Caco-2 (cell line): Measurements from ENCODE around the gene TMEM213. TPM values are rescaled to one million over a fixed set of nuclear protein-coding genes. Genes with fewer than 3 reads are reported as not detected.

Source experiments
- BruUV-seq: library from RNA; stranded (reverse); fragments of 400-500 nt; replicated peaks from 2 replicates; lab custom pipeline; 2021; lab: Mats Ljungman, UMichigan
- CTCF ChIA-PET: fragments of 300-600 bp; sonication (Branson Sonifier 250); formaldehyde crosslinking; loops from one replicate; lab custom pipeline; 2022; ENCODE audit warnings: antibody characterized with exemption; lab: Charles Lee
- POLR2A ChIA-PET: fragments of 300-600 bp; sonication (Branson Sonifier 250); formaldehyde crosslinking; loops from one replicate; lab custom pipeline; 2022; ENCODE audit warnings: antibody characterized with exemption; lab: Charles Lee
- DNase-seq, 2 experiments: peaks; one replicate each; pipeline versions ENCODE4 v3.0.0 to v3.0.0-alpha.2; 2020 to 2022
- H3K27me3 ChIP-seq: replicated peaks from 2 replicates; pipeline ENCODE4 v1.6.0; 2011; ENCODE audit warnings: low read length; ENCODE audit not compliant: control insufficient read depth, insufficient read depth
- H3K36me3 ChIP-seq: 2 replicates; pipeline ENCODE4 v1.5.1; 2011; ENCODE audit warnings: low read length; ENCODE audit not compliant: control insufficient read depth, insufficient read depth
- H3K4me1 ChIP-seq: fragments of 250-450 bp; sonication (Bioruptor Pico); 2 replicates; pipeline ENCODE4 v1.5.1; 2020; ENCODE audit warnings: mild to moderate bottlenecking
- H3K4me3 ChIP-seq: 2 replicates; pipeline ENCODE4 v1.5.1; 2011; ENCODE audit warnings: low read depth, mild to moderate bottlenecking, control low read depth, low read length
- H3K9me3 ChIP-seq: fragments of 250-450 bp; sonication (Bioruptor Pico); 2 replicates; pipeline ENCODE4 v1.5.1; 2020; ENCODE audit warnings: mild to moderate bottlenecking, moderate library complexity
- H3K27ac Mint-ChIP-seq: one replicate; pipeline ENCODE4 v1.8.0; 2022; ENCODE audit warnings: mixed read lengths; ENCODE audit not compliant: unreplicated experiment
- H3K27me3 Mint-ChIP-seq: one replicate; pipeline ENCODE4 v1.8.0; 2022; ENCODE audit warnings: mixed read lengths; ENCODE audit not compliant: insufficient read depth, unreplicated experiment
- H3K36me3 Mint-ChIP-seq: one replicate; pipeline ENCODE4 v1.8.0; 2022; ENCODE audit warnings: mild to moderate bottlenecking, mixed read lengths; ENCODE audit not compliant: insufficient read depth, unreplicated experiment
- H3K4me1 Mint-ChIP-seq: one replicate; pipeline ENCODE4 v1.8.0; 2022; ENCODE audit warnings: low read depth, mixed read lengths; ENCODE audit not compliant: unreplicated experiment
- H3K4me3 Mint-ChIP-seq: one replicate; pipeline ENCODE4 v1.8.0; 2022; ENCODE audit warnings: mild to moderate bottlenecking, moderate library complexity, mixed read lengths; ENCODE audit not compliant: unreplicated experiment
- H3K9me3 Mint-ChIP-seq: one replicate; pipeline ENCODE4 v1.8.0; 2022; ENCODE audit warnings: mixed read lengths; ENCODE audit not compliant: unreplicated experiment
- intact Hi-C: fragments of 100-400 bp; cut with micrococcal nuclease; formaldehyde crosslinking; loops from one replicate; pipeline ENCODE4 v1.10.0; 2022; ENCODE audit not compliant: unreplicated experiment
- total RNA-seq: library from RNA; stranded (reverse); gene quantifications from 2 replicates; pipeline ENCODE4 v1.2.3, GENCODE V29; 2022
- TF ChIP-seq, protein P1 (sequence below), 2 experiments: fragments of 200-600 bp in 1 of 2; IDR thresholded peaks; 1 replicate in 1 of 2; 2 replicates in 1 of 2; pipeline versions ENCODE4 v1.5.1 to v1.8.0; 2011 to 2022; ENCODE audit warnings: antibody characterized with exemption in 1 of 2, control low read depth in 1 of 2, inconsistent platforms in 1 of 2, low read depth in 1 of 2, low read length in 1 of 2, mild to moderate bottlenecking in 1 of 2, moderate library complexity in 1 of 2; ENCODE audit not compliant: insufficient read depth in 1 of 2, severe bottlenecking in 1 of 2, unreplicated experiment in 1 of 2

Gene TMEM213
- total RNA-seq, 1 experiment from 2014 or later: not detected

DNA sequence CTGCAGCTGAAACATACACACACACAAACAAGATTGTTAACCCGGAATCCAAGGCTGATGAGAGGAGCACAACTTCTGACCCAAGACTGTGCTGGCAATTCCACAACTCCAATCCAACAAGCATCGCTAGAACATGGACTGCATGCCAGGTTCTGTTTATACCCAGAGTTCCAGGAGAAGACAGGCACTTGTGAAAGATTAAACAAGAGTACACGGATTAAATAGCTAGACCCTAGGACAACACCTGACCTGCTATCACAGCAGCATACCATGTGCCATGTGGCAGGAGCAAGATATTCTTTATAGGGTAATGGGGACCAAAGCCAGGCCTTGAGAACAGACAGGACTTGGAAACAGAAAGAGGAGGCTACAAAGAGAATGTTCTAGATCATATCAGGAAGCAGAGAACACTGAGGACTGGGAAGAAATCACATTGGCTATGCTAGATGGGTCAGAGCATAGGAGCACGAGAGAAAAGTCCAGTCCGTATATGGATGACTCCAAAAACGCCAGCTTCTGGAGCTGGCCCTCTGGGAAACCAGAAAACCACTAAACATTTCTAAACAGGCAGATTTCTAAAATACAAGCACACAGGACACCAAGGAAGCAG, 83.9 kb downstream of the TMEM213 start:
- H3K36me3 Mint-ChIP-seq: peaks cover 17% of the 10 kb centered on the region
- ChIA-PET CTCF (no interaction called here), POLR2A (no interaction called here)
- no peak overlapping the region for H3K27ac Mint-ChIP-seq
- no peaks in the 10 kb centered on the region for H3K27me3 Mint-ChIP-seq
- no peak for DNase-seq
- no peaks in the 10 kb centered on the region for H3K9me3 Mint-ChIP-seq
- H3K4me1 ChIP-seq: peaks cover 10% of the 10 kb centered on the region
- no TSS peak for BruUV-seq
- no peaks in the 10 kb centered on the region for H3K27me3 ChIP-seq
- no peaks in the 10 kb centered on the region for H3K36me3 ChIP-seq
- no peaks in the 10 kb centered on the region for H3K4me1 Mint-ChIP-seq
- intact Hi-C loops: no loop called here
- H3K4me3 Mint-ChIP-seq: no peak overlapping the region
- no peaks in the 10 kb centered on the region for H3K9me3 ChIP-seq
- TF ChIP-seq, protein P1, sequence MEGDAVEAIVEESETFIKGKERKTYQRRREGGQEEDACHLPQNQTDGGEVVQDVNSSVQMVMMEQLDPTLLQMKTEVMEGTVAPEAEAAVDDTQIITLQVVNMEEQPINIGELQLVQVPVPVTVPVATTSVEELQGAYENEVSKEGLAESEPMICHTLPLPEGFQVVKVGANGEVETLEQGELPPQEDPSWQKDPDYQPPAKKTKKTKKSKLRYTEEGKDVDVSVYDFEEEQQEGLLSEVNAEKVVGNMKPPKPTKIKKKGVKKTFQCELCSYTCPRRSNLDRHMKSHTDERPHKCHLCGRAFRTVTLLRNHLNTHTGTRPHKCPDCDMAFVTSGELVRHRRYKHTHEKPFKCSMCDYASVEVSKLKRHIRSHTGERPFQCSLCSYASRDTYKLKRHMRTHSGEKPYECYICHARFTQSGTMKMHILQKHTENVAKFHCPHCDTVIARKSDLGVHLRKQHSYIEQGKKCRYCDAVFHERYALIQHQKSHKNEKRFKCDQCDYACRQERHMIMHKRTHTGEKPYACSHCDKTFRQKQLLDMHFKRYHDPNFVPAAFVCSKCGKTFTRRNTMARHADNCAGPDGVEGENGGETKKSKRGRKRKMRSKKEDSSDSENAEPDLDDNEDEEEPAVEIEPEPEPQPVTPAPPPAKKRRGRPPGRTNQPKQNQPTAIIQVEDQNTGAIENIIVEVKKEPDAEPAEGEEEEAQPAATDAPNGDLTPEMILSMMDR (IDR thresholded peaks at IDR 0.05; ENCODE audit: insufficient read depth in 1 of 2, low read depth in 1 of 2, low read length in 1 of 2, severe bottlenecking in 1 of 2, unreplicated experiment in 1 of 2): no peak
- H3K4me3 ChIP-seq: no peak overlapping the region

DNA sequence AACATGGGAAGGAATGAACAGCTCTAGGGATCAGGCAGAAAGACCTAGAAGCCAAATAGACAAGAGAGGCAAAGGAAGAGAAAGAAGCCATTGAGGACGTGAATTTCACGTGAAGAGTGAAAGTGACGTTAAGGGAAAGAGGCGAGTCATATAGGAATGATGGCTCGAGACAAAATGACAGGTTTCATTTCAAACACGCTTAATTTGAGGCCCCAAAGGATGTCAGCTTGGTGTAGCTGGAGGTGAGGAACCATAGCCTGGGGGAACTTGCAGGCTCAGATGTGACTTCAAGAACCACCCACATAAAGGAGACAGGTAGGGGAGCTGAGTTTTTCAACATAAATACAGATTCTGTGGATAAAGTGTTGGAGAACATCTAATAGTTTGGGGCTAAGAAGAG, 84.5 kb downstream of the TMEM213 start:
- Mint-ChIP-seq H3K27me3 (no peaks in the 10 kb centered on the region), H3K9me3 (no peaks in the 10 kb centered on the region), H3K4me3 (no peak overlapping the region), H3K27ac (no peak overlapping the region), H3K36me3 (peaks cover 17% of the 10 kb centered on the region), H3K4me1 (no peaks in the 10 kb centered on the region)
- intact Hi-C loops: no loop called here
- TF ChIP-seq, protein P1 (IDR thresholded peaks at IDR 0.05; ENCODE audit: insufficient read depth in 1 of 2, low read depth in 1 of 2, low read length in 1 of 2, severe bottlenecking in 1 of 2, unreplicated experiment in 1 of 2): no peak
- H3K27me3 ChIP-seq: no peaks in the 10 kb centered on the region
- H3K4me1 ChIP-seq: peaks cover 10% of the 10 kb centered on the region
- no peak for DNase-seq
- no TSS peak for BruUV-seq
- no peak overlapping the region for H3K4me3 ChIP-seq
- H3K9me3 ChIP-seq: no peaks in the 10 kb centered on the region
- no peaks in the 10 kb centered on the region for H3K36me3 ChIP-seq
- ChIA-PET CTCF (no interaction called here), POLR2A (no interaction called here)

DNA sequence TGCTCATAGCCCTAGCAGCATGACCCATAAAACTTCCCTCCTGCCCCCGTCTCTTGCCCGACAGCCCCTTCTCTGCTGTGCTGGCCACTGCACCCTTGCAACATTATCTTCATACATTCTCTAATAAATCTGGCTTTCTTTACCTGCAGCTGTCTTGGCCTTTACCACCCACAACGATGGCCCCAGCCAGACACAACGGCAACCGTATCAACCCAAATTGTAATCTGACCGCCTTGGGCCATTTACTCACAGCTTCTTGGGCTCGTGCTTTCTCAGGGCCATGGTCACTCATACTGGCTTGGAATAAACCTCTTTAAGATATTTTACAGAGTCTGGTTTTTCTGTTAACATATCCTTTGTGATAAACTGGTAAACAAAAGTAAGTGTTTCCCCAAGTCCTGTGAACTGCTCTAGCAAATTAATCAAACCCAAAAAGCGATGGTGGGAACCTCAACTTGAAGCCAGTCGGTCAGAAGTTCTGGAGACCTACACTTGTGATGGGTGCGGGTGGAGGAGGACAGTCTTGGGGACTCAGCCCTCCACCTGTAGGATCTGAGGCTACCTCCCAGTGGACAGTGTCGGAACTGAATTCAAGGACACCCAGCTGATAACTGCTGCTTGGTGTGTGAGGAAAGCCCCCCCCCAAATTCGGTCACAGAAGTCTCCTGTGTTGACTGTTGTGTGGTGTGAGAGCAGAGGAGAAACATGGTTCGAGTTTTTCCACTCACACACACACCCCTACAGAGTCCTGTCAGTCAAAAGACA, 87.8 kb downstream of the TMEM213 start:
- no TSS peak for BruUV-seq
- Mint-ChIP-seq H3K36me3 (peaks cover 17% of the 10 kb centered on the region), H3K9me3 (no peaks in the 10 kb centered on the region), H3K27me3 (no peaks in the 10 kb centered on the region), H3K27ac (no peak overlapping the region), H3K4me1 (peaks cover 9% of the 10 kb centered on the region), H3K4me3 (no peak overlapping the region)
- ChIA-PET CTCF (interaction anchor here (1.1 to 1.8 kb wide), 4 partner anchors 8 to 189 kb away, joined by 5 to 18 read pairs (median 6); no protein-coding TSS in a partner anchor), POLR2A (no interaction called here)
- intact Hi-C loops: loop anchor here (1.0 to 2.0 kb wide), 2 partner anchors 95 to 190 kb away; partner anchors contain the start of gene KIAA1549
- TF ChIP-seq, protein P1 (IDR thresholded peaks at IDR 0.05; ENCODE audit: insufficient read depth in 1 of 2, low read depth in 1 of 2, low read length in 1 of 2, severe bottlenecking in 1 of 2, unreplicated experiment in 1 of 2): no peak
- no peaks in the 10 kb centered on the region for H3K27me3 ChIP-seq
- no peaks in the 10 kb centered on the region for H3K36me3 ChIP-seq
- peaks cover 10% of the 10 kb centered on the region for H3K4me1 ChIP-seq
- peak in 1 of 2 experiments; percentile 14 for DNase-seq
- H3K4me3 ChIP-seq: no peak overlapping the region
- no peaks in the 10 kb centered on the region for H3K9me3 ChIP-seq
